PC-9 (cell line): ENCODE data around the gene TOPBP1. TPM values are rescaled to one million over a fixed set of nuclear protein-coding genes. Genes with fewer than 3 reads are reported as not detected.

Experiments used
- BruUV-seq: library from RNA; stranded (reverse); fragments of 400-500 nt; replicated peaks from 2 replicates; lab custom pipeline; 2021; lab: Mats Ljungman, UMichigan
- CTCF ChIA-PET: fragments of 300-600 bp; sonication (Branson Sonifier 250); formaldehyde crosslinking; loops from one replicate; lab custom pipeline; 2022; ENCODE audit warnings: antibody characterized with exemption; lab: Charles Lee
- POLR2A ChIA-PET: fragments of 300-600 bp; sonication (Branson Sonifier 250); formaldehyde crosslinking; loops from one replicate; lab custom pipeline; 2022; ENCODE audit warnings: antibody characterized with exemption; ENCODE audit not compliant: unreplicated experiment; lab: Charles Lee
- DNase-seq, 2 experiments: peaks; one replicate each; pipeline versions ENCODE4 v3.0.0 to v3.0.0-alpha.2; 2015 to 2022; ENCODE audit warnings: mixed read lengths in 1 of 2
- H2AFZ ChIP-seq: fragments of 200-600 bp; sonication (generic); 2 replicates; pipeline ENCODE4 v1.8.1; 2017; ENCODE audit warnings: antibody characterized with exemption
- H3F3A ChIP-seq: fragments of 200-600 bp; sonication (generic); 2 replicates; pipeline ENCODE4 v1.8.1; 2017; ENCODE audit warnings: antibody characterized with exemption, mild to moderate bottlenecking, low read depth; ENCODE audit not compliant: insufficient read depth
- H3K27ac ChIP-seq: fragments of 200-600 bp; sonication (generic); 2 replicates; pipeline ENCODE4 v1.6.1; 2016; ENCODE audit warnings: mixed run types
- H3K27me3 ChIP-seq: fragments of 200-600 bp; sonication (generic); 2 replicates; pipeline ENCODE4 v1.6.1; 2016; ENCODE audit warnings: low read depth, mixed run types; ENCODE audit not compliant: insufficient read depth
- H3K36me3 ChIP-seq: fragments of 200-600 bp; sonication (generic); 2 replicates; pipeline ENCODE4 v1.6.1; 2016; ENCODE audit warnings: low read depth, mixed run types
- H3K4me1 ChIP-seq: fragments of 200-600 bp; sonication (generic); replicated peaks from 2 replicates; pipeline ENCODE4 v1.6.1; 2016; ENCODE audit warnings: mixed run types; ENCODE audit not compliant: insufficient read depth
- H3K4me2 ChIP-seq: fragments of 200-600 bp; sonication (generic); 2 replicates; pipeline ENCODE4 v1.6.1; 2017; ENCODE audit warnings: mixed run types
- H3K4me3 ChIP-seq: fragments of 200-600 bp; sonication (generic); 2 replicates; pipeline ENCODE4 v1.6.1; 2016; ENCODE audit warnings: mixed run types
- H3K79me2 ChIP-seq: fragments of 200-600 bp; sonication (generic); 2 replicates; pipeline ENCODE4 v1.6.1; 2017; ENCODE audit warnings: low read depth, mixed run types
- H3K9me2 ChIP-seq: fragments of 200-600 bp; sonication (generic); 2 replicates; pipeline ENCODE4 v1.8.1; 2017; ENCODE audit warnings: mild to moderate bottlenecking; ENCODE audit not compliant: insufficient read depth
- H3K9me3 ChIP-seq: fragments of 200-600 bp; sonication (generic); 2 replicates; pipeline ENCODE4 v1.8.1; 2016; ENCODE audit warnings: low read depth; ENCODE audit not compliant: insufficient read depth
- H4K20me1 ChIP-seq: fragments of 200-600 bp; sonication (generic); 2 replicates; pipeline ENCODE4 v1.8.1; 2017; ENCODE audit not compliant: insufficient read depth
- EZH2 ChIP-seq: fragments of 200-600 bp; sonication (generic); IDR thresholded peaks from 2 replicates; pipeline ENCODE4 v1.8.0; 2017; ENCODE audit warnings: antibody characterized with exemption, low read depth
- intact Hi-C: fragments of 100-400 bp; cut with micrococcal nuclease; formaldehyde crosslinking; loops from one replicate; pipeline ENCODE4 v1.10.0; 2022; ENCODE audit not compliant: unreplicated experiment
- total RNA-seq: library from RNA; stranded (reverse); gene quantifications from 2 replicates; pipeline ENCODE4 v1.2.3, GENCODE V29; 2021
- TF ChIP-seq, protein P1 (sequence below): fragments of 200-600 bp; sonication (generic); conservative IDR thresholded peaks from 2 replicates; pipeline ENCODE4 v1.6.1; 2017; ENCODE audit warnings: mixed run types, antibody characterized with exemption, mild to moderate bottlenecking, moderate library complexity

TOPBP1 gene
- total RNA-seq, 1 experiment from 2014 or later = 52.2 TPM

DNA sequence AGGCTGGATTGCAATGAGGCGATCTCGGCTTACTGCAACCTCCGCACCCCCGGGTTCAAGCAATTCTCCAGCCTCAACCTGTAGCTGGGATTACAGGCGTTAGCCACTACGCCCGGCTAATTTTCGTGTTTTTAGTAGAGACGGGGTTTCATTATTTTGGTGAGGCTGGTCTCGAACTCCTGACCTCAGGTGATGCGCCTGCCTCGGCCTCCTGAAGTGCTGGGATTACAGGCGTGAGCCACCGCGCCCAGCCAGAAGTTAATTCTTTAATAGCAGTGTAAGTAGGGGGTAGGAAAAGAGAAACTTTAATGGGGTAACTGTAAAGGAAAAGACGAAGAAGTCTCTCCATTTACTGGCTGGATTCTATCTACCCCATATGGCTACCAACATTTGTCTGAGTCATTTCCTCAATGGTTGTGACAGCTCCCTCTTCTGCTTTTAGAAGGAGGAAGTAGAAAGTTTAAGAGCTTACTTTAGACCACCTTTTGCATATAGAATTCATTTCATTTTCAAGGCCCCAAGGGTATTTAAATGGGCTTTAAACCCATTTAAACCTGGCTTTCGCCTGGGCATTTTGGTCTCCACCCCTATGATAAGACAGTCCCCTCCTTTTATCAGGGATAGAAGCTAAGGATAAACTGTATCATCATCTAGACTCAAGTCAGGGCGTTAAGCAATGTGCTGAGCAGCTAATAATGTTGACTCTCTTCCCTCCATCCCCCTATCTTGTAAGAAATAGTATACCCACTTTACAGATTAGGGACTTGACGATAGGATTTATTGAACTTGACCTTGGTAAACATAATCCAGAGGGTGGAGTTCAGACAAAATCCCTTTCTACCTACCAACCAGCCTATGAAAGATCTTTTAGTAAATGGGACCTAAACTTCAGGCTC is 89.3 kb downstream of the TOPBP1 start:
- peak in 1 of 2 experiments; percentile 60 for DNase-seq
- TF ChIP-seq EZH2 = no peak
- TF ChIP-seq, protein P1, sequence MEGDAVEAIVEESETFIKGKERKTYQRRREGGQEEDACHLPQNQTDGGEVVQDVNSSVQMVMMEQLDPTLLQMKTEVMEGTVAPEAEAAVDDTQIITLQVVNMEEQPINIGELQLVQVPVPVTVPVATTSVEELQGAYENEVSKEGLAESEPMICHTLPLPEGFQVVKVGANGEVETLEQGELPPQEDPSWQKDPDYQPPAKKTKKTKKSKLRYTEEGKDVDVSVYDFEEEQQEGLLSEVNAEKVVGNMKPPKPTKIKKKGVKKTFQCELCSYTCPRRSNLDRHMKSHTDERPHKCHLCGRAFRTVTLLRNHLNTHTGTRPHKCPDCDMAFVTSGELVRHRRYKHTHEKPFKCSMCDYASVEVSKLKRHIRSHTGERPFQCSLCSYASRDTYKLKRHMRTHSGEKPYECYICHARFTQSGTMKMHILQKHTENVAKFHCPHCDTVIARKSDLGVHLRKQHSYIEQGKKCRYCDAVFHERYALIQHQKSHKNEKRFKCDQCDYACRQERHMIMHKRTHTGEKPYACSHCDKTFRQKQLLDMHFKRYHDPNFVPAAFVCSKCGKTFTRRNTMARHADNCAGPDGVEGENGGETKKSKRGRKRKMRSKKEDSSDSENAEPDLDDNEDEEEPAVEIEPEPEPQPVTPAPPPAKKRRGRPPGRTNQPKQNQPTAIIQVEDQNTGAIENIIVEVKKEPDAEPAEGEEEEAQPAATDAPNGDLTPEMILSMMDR = no peak
- H3K4me1 ChIP-seq = peaks cover 71% of the 10 kb centered on the region

DNA sequence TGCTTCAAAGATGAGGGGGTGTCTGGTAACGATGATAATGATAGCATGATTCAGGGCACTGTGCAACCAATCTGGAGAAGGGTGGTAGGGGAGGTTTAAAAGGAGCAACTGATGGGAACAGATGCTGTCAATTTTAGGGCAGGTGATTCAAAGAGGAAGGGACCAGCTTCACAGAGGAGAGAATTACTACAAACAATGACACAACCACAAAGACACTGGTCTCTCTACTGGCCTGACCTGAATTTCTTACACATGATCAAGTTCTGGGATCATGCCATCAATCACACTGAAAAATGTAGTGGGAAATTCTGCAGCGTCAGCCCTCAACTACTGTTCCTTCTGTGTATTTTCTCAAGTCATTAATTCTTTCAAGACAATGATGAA is 90.8 kb downstream of the TOPBP1 start:
- no peaks in the 10 kb centered on the region for H3K9me3 ChIP-seq
- H3K27ac ChIP-seq = peak overlapping the region; percentile 96
- peaks cover 17% of the 10 kb centered on the region for H3K79me2 ChIP-seq
- H3K4me3 ChIP-seq = no peak overlapping the region
- peaks cover 75% of the 10 kb centered on the region for H3K4me1 ChIP-seq
- ChIA-PET POLR2A (interaction anchor here (0.6 to 2.4 kb wide), 3 partner anchors 30 to 91 kb away, joined by 4 to 19 read pairs (median 15); no protein-coding TSS in a partner anchor), CTCF (interaction anchor here (0.8 kb wide), 1 partner anchor 30 kb away, joined by 6 read pairs; no protein-coding TSS in a partner anchor)
- H3K27me3 ChIP-seq = no peaks in the 10 kb centered on the region
- H3K36me3 ChIP-seq = peaks cover 14% of the 10 kb centered on the region
- intact Hi-C loops = loop anchor here (1.0 to 10.0 kb wide), 9 partner anchors 34 to 1436 kb away; partner anchors contain the start of genes ANAPC13, CEP63 and SRPRB
- H2AFZ ChIP-seq = no peak overlapping the region
- peaks cover 65% of the 10 kb centered on the region for H3F3A ChIP-seq
- peak overlapping the region; percentile 71; the same call in 1 of the 2 replicates for H3K4me2 ChIP-seq
- BruUV-seq = no TSS peak
- H3K9me2 ChIP-seq = no peaks in the 10 kb centered on the region
- no peak for TF ChIP-seq EZH2
- TF ChIP-seq, protein P1 = no peak
- DNase-seq = peak; percentile 30 to 64
- peaks cover 2% of the 10 kb centered on the region; the same call in 1 of the 2 replicates for H4K20me1 ChIP-seq

More for the DNA sequence above, 89.3 kb downstream of the TOPBP1 start:
- Histone ChIP-seq H2AFZ (0 out of 2 replicates have a peak overlapping the region, but pooled peaks have one; percentile 63), H3K27ac (peak overlapping the region; percentile 91), H3K4me2 (peak overlapping the region; percentile 78), H3K9me2 (no peaks in the 10 kb centered on the region), H3F3A (peaks cover 58% of the 10 kb centered on the region), H4K20me1 (peaks cover 12% of the 10 kb centered on the region; the same call in 1 of the 2 replicates), H3K4me3 (peak overlapping the region; percentile 50), H3K27me3 (no peaks in the 10 kb centered on the region), H3K36me3 (peaks cover 21% of the 10 kb centered on the region), H3K9me3 (no peaks in the 10 kb centered on the region), H3K79me2 (peaks cover 32% of the 10 kb centered on the region)
- intact Hi-C loops = loop anchor here (1.0 to 10.0 kb wide), 10 partner anchors 35 to 1438 kb away; partner anchors contain the start of genes ANAPC13, CEP63, NPHP3 and SRPRB
- ChIA-PET CTCF (interaction anchor here (1.0 kb wide), 1 partner anchor 84 kb away, joined by 4 read pairs; no protein-coding TSS in a partner anchor), POLR2A (interaction anchor here (0.6 to 1.0 kb wide), 14 partner anchors 8 to 745 kb away, joined by 3 to 20 read pairs (median 5); no protein-coding TSS in a partner anchor)
- BruUV-seq = TSS peak; percentile 89
